NCI-H226 (cell line): ENCODE measurements around the gene SNRPE.
"Not testable (repeated sequence)": the region's sequence is repeated elsewhere in the genome, so short reads cannot be mapped to it uniquely, and the experiment has no call there.

Experiments used
- DNase-seq: peaks from one replicate; pipeline ENCODE4 v3.0.0-alpha.2; 2015

SNRPE gene

GRCh38 chr1:203861379-203862184 is at the start of gene SNRPE:
Gene SNRPE (plus strand): TSS chr1:203861599. CDS start chr1:203861660, 61 bp downstream.
- DNase-seq = peak; percentile 96

DNA sequence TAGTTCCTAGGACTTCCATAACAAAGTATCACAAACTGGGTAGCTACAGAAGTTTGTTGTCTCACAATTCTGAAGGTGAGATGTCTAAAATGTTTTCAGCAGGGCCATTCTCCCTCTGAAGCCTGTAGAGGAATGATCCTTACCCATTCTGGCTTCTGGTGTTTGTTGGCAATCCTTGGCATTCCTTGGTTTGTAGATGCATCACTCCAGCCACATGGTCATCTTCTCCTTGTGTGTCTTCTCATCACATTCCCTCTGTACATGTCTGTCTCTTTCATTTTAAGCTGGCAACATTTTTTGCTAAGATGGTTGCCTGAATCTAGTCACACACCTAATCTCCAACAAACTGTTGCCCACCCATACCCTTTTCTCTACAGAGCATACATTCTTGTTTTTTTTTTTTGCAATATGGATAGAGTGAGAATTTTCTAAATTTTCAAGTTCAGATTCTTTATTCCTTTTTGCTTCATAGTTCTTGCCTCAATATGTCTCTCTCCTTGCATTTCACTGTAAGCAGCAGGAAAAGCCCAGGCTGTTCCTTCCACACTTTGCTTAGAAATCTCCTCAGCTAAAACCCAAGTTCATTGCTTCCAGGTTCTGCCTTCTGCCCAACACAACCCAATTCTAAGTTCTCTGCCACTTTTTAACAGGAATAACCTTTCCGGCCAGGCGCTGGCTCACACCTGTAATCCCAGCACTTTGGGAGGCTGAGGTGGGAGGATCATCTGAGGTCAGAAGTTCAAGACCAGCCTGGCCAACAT is 47.6 kb upstream of the SNRPE start:
- DNase-seq = no peak

DNA sequence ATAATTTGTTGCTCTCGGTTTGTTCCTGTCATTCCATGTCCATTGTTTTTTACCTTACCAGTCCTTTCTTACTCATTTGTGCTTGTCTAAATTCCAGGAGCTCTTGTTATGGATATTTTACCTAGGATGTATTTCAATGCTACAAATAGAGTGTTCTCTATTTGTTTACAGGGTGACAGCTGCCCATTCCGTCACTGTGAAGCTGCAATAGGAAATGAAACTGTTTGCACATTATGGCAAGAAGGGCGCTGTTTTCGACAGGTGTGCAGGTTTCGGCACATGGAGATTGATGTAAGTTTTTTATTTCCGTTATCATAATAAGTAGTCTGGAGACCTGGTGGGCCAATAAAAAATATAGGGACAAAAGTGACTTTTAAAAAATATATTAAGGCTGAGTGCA is 43.0 kb upstream of the SNRPE start:
- DNase-seq = no peak

DNA sequence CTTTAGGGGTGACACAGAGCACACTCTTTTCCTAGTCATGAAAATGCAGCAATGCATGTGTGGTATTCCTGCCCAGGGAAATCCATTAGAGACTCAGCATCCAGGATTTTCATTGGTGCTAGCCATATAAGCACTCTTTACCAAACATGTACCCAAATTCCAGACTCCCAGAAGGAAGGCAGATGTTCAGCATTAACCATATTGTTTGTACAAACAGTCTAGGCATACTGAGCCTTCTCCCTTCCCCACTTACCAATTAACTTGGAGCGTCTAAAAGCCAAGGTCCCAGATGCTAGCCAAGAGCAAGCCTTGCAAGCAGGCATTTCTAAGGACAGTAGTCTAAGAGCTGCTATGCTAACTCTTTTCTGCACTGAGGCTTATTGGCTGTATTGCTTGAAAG is 38.1 kb upstream of the SNRPE start:
- DNase-seq = no peak

GRCh38 chr1:203826175-203826574 is 35.2 kb upstream of the SNRPE start:
- no peak for DNase-seq

GRCh38 chr1:203828002-203828401 is 33.4 kb upstream of the SNRPE start:
- DNase-seq = no peak

GRCh38 chr1:203828503-203828902 is 32.9 kb upstream of the SNRPE start:
- no peak for DNase-seq

DNA sequence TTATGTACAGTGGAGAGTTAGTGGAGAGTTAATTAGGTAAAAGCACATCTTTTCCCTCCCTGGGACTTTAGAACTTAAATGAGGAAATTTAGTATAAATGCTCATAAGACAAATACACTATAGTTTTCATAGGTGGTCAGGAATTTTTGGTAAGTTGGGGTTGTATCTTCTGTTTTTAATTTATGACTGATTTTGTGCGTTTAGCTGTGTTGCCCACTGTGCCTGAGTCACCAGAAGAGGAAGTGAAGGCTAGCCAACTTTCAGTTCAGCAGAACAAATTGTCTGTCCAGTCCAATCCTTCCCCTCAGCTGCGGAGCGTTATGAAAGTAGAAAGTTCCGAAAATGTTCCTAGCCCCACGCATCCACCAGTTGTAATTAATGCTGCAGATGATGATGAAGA is 32.2 kb upstream of the SNRPE start:
- not testable (repeated sequence) for DNase-seq

GRCh38 chr1:203835476-203835875 is 25.9 kb upstream of the SNRPE start:
- DNase-seq = no peak

DNA sequence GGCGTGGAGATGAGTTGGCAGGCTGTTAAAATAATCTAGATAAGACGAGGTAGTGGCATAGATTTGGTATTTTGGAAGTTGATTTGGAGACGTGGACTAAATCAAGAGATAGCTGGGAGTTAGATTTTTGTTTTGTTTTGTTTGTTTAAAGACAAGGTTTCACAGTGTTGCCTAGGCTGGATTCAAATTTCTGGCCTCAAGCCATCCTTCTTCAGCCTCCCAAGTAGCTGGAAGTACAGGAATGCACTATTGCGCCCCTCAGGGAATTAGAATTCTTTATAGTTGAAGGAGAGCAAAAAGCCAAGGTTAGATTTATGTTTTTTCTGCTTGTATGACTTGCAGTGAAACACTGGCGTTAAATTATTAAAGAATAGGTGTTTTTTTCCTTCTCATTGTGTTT is 22.3 kb upstream of the SNRPE start:
- peak; percentile 40 for DNase-seq

DNA sequence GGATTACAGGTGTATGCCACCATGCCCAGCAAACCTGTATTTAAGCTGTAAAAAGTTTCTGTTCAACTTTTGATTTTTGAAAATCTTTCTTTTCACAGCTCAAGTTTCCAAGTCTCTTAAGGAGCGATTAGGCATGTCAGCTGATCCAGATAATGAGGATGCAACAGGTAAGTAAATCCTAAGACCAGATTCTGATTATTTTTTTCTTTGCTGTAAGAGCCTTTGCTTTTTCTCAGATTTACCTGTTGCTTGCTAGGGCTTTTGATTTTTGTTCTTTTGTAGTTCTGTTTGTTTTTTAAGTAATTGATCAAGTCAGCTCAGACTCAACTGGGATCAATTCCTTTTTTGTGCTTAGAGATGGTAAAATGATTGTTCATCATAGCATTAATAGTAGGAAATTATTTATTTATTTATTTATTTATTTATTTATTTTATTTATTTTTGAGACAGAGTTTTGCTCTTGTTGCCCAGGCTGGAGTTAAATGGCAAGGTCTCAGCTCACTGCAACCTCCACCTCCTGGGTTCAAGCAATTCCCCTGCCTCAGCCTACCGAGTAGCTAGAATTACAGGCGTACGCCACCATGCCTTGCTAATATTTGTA is 21.1 kb upstream of the SNRPE start:
- no peak for DNase-seq

DNA sequence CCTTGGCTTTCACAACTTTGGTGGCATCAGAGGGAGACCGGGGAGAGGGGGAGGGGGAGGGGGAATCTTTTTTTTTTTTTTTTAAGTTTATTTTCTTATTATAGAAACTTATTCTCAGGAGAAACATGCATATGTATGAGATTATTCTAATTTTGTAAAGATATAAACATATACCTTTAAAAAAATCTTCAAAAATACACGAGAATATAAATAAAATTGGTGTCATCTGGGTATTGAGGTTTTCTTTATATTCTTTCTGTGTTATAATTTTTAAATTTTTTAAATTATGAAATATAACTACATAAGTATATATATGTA is 18.9 kb upstream of the SNRPE start:
- no peak for DNase-seq

DNA sequence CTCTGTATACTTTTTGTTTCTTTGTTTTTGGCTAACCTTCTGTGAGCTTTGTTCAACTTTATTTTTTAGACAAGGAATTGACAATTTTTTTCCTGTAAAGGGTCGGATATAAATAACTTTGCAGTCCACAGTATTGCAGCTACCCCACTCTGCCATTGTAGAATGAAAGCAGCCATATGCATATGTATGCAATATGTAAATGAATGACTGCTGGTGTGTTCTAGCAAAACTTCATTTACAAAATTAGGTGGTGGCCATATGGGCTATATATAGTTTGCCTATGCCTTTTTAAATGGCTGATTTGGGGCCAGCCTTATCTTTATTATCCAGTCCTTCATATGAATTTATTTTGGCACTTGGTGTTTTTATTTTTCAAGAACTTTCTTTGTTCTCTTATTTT is 18.0 kb upstream of the SNRPE start:
- DNase-seq = no peak

DNA sequence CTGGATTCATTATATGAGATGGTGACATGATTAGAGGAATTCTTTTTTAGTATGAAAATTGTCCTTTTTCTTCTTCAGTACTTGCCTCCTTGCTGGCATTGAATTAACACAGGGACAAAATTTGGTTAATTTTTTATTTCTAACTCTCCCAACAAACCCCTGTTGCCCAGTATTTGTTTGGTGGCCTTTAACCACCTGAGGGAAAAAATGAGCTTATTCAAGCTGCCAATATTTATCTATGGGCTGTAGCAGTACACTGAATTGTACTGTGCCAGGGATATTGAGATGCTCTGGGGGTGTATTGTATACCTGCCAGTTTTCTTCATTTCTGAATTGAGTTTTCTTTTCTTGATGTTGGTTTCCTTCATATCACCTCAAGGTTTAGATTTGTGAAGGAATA is 8.3 kb upstream of the SNRPE start:
- DNase-seq = not testable (repeated sequence)

DNA sequence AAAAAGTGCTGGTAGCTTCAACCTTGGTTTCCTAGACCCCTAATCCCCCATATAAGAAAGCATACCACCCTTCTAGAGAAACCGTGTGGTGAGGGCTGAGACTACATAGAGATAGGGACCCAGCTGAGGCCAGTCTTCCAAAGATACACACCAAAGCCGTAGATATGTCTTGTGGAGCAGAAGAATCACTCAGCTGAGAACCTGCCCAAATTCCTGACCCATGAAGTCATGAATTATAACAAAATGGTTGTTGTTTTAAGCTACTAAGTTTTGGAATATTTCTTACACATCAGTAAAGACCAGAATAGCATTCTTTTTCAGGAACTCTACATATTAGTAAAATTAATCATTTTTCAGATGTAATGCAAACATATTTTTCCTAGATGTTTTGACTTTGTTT is 3.3 kb upstream of the SNRPE start:
- peak; percentile 58 for DNase-seq

- no peak for DNase-seq
Observed at GRCh38 chr1:203858975-203859374, 2.4 kb upstream of the SNRPE start.

GRCh38 chr1:203860396-203861025 is 888 bp upstream of the SNRPE start:
- peak; percentile 50 for DNase-seq

DNA sequence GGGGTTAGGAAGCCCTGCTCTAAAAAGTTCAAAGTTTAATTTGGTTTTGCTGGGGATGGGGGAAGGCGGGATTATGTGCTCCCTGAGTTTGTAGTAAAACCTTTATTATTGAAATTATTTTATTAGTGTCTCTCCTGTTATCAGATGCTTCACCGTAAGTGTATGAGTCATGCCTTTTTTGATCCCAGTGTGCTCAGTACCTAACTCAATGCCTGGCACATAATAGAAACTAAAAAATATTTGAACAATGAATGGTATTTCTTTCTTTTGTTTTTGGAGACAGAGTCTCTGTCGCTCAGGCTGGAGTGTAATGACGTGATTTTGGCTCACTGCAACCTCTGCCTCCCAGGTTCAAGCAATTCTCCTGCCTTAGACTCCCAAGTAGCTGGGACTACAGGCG is 6.4 kb downstream of the SNRPE start:
- peak; percentile 3 for DNase-seq

- no peak for DNase-seq
Observed at GRCh38 chr1:203870245-203870644, 8.8 kb downstream of the SNRPE start.

DNA sequence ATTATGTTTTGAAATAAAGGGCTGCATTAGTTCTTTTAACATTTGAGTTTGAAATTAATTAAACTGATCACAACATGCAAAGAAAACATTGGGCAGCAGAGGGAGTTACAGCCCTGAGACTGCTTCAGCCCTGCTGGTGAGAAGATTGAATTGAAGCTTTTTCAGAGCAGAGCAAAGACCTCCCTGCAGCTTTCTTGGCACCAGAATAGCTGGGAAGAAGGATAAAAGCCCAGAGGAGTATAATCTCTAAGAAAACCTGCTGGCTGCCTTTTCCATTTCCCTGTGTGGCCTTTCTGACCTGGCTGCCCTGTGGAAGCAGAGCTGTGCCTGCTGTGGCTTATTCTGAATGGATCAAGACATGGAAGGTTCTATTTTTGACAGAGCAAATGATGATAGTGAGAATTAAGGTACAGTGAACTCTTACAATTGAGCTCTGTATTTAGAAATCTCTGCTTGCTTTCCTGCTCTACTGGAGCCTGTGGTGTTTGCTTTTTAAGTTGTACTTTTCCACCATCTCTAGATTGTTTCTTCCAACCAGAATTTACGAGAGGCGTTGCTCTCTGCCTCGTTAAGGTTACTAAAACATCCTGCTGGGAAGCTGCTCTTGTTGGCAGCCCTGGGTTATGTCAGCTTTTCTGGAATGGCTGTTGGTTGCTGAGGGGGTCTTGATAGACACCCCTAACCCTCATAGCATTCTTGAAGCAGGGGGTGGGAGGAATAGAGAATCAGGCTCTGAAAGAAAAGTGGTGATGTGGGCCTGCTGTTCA is 9.9 kb downstream of the SNRPE start:
- peak; percentile 49 for DNase-seq

DNA sequence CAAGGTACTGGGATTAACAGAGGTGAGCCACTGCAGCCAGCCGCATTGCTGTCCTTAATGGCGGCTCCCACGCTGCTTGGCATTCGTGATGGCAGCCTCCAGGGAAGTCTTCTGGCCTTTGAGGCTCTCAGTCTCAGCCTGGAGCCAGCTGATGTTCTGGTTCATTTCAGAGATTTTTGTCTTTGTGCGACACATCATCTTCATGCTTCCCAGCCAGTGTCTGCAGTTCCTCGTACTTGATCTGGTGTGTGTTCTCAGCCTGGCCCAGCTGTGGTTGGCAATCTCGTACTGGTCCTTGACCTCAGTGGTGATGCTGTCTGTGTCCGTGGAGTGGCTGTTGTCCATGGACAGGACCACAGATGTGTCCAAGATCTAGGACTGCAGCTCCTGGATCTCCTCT is 11.7 kb downstream of the SNRPE start:
- DNase-seq = no peak

- DNase-seq = no peak
Observed at GRCh38 chr1:203878422-203878821, 17.0 kb downstream of the SNRPE start.

- DNase-seq = no peak
Observed at GRCh38 chr1:203880606-203881005, 19.2 kb downstream of the SNRPE start.
